ENCODE measurements around the gene NPHP1. TPM values are rescaled to one million over a fixed set of nuclear protein-coding genes. Genes with fewer than 3 reads are reported as not detected.

The NPHP1 gene
- total RNA-seq, 1 donor from 2014 or later, result 3.2 TPM

Small RNA genes within 50 kb of the gene (small RNA-seq; reads per million reads assigned to genes)
- not detected for gene MIR4436B1 (ENCODE audit: low replicate concordance)

Other genes starting within 250 kb of the NPHP1 start
- 7.1 TPM for gene MALL, start 89.2 kb downstream of the NPHP1 start, total RNA-seq
- 32.0 TPM for gene MTLN, start 7.5 kb upstream of the NPHP1 start, total RNA-seq